Right lobe of liver (tissue), 4 donors: ENCODE results near the gene ACSF2.

Source experiments
- POLR2A ChIP-seq: fragments of 450-650 bp; IDR thresholded peaks from one replicate; pipeline ENCODE4 v1.6.1; 2017; ENCODE audit warnings: antibody characterized with exemption, mild to moderate bottlenecking
- TF ChIP-seq, protein P1 (sequence below), 4 donors: fragments of 200-600 bp in 3 of 4; fragments of 450-650 bp in 1 of 4; IDR thresholded peaks; one replicate each; pipeline versions ENCODE4 v1.5.1 to v1.8.0; 2016 to 2022; ENCODE audit warnings: antibody characterized with exemption in 4 of 4, mild to moderate bottlenecking in 2 of 4
- donor health status: DM: no; HTN: no; CAD: no.
- donor health status: DM: no; HTN: no; CAD: no.
- donor health status: DM: no; HTN: yes; CAD: no.

- TF ChIP-seq, protein P1, sequence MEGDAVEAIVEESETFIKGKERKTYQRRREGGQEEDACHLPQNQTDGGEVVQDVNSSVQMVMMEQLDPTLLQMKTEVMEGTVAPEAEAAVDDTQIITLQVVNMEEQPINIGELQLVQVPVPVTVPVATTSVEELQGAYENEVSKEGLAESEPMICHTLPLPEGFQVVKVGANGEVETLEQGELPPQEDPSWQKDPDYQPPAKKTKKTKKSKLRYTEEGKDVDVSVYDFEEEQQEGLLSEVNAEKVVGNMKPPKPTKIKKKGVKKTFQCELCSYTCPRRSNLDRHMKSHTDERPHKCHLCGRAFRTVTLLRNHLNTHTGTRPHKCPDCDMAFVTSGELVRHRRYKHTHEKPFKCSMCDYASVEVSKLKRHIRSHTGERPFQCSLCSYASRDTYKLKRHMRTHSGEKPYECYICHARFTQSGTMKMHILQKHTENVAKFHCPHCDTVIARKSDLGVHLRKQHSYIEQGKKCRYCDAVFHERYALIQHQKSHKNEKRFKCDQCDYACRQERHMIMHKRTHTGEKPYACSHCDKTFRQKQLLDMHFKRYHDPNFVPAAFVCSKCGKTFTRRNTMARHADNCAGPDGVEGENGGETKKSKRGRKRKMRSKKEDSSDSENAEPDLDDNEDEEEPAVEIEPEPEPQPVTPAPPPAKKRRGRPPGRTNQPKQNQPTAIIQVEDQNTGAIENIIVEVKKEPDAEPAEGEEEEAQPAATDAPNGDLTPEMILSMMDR (IDR thresholded peaks at IDR 0.05), result no peak
- TF ChIP-seq POLR2A, result no peak
These were observed 26.7 kb downstream of the ACSF2 start for GRCh38 chr17:50452630-50453300.
